Peyer's patch (tissue), 4 donors: ENCODE results near the gene IRF2. TPM values are rescaled to one million over a fixed set of nuclear protein-coding genes. Genes with fewer than 3 reads are reported as not detected.

ENCODE experiments used
- DNase-seq, 3 donors: peaks; one replicate each; pipeline ENCODE4 v3.0.0-alpha.2; 2017 to 2019
- H3K27ac ChIP-seq, 4 donors: fragments of 200-600 bp; sonication (generic); one replicate each; pipeline ENCODE4 v1.5.1; 2016 to 2019
- H3K27me3 ChIP-seq, 2 donors: fragments of 200-600 bp; sonication (generic); one replicate each; pipeline ENCODE4 v1.5.1; 2019
- H3K36me3 ChIP-seq, 3 donors: fragments of 200-600 bp; sonication (generic); one replicate each; pipeline ENCODE4 v1.5.1; 2016 to 2019
- H3K4me1 ChIP-seq, 4 donors: fragments of 200-600 bp; sonication (generic); one replicate each; pipeline ENCODE4 v1.5.1; 2016 to 2019
- H3K4me3 ChIP-seq, 4 donors: fragments of 200-600 bp; sonication (generic); 1 replicate in 3 of 4; 2 replicates in 1 of 4; pipeline ENCODE4 v1.5.1; 2016 to 2019; ENCODE audit warnings: mild to moderate bottlenecking in 1 of 4
- H3K9me3 ChIP-seq, 4 donors: fragments of 200-600 bp; sonication (generic); one replicate each; pipeline ENCODE4 v1.5.1; 2016 to 2019; ENCODE audit warnings: mild to moderate bottlenecking in 1 of 4
- POLR2A ChIP-seq, 2 donors: fragments of 450-650 bp; IDR thresholded peaks; one replicate each; pipeline ENCODE4 v1.5.1; 2017; ENCODE audit warnings: antibody characterized with exemption in 2 of 2, mild to moderate bottlenecking in 2 of 2, moderate library complexity in 2 of 2
- total RNA-seq, 4 donors: library from RNA; depleted of rRNA; stranded (reverse); fragments of >200 nt; gene quantifications; one replicate each; pipeline ENCODE4 v1.1.0, GENCODE V29; 2016
- TF ChIP-seq, protein P1 (sequence below), 6 experiments: fragments of 450-650 bp in 4 of 6; fragments of 200-600 bp in 2 of 6; sonication (generic) in 1 of 6; IDR thresholded peaks; one replicate each; pipeline ENCODE4 v1.5.1; 2017 to 2019; ENCODE audit warnings: antibody characterized with exemption in 6 of 6, mild to moderate bottlenecking in 3 of 6, moderate library complexity in 1 of 6

The IRF2 gene
- total RNA-seq, 4 donors from 2014 or later: 28.0 to 42.8 (median 39.2) TPM

- H3K27me3 ChIP-seq: no peaks in the 10 kb centered on the region
- no peak for TF ChIP-seq POLR2A (IDR thresholded peaks at IDR 0.05)
- TF ChIP-seq, protein P1, sequence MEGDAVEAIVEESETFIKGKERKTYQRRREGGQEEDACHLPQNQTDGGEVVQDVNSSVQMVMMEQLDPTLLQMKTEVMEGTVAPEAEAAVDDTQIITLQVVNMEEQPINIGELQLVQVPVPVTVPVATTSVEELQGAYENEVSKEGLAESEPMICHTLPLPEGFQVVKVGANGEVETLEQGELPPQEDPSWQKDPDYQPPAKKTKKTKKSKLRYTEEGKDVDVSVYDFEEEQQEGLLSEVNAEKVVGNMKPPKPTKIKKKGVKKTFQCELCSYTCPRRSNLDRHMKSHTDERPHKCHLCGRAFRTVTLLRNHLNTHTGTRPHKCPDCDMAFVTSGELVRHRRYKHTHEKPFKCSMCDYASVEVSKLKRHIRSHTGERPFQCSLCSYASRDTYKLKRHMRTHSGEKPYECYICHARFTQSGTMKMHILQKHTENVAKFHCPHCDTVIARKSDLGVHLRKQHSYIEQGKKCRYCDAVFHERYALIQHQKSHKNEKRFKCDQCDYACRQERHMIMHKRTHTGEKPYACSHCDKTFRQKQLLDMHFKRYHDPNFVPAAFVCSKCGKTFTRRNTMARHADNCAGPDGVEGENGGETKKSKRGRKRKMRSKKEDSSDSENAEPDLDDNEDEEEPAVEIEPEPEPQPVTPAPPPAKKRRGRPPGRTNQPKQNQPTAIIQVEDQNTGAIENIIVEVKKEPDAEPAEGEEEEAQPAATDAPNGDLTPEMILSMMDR (IDR thresholded peaks at IDR 0.05): no peak
- H3K36me3 ChIP-seq: peaks cover 0 to 89% (median 0%) of the 10 kb centered on the region in 3 donors
- DNase-seq: no peak
- no peaks in the 10 kb centered on the region for H3K9me3 ChIP-seq
- H3K27ac ChIP-seq: no peak overlapping the region
- no peak overlapping the region for H3K4me3 ChIP-seq
- H3K4me1 ChIP-seq: peaks cover 0 to 4% (median under 1%) of the 10 kb centered on the region in 4 donors
Observed at GRCh38 chr4:184401397-184402171, 72.8 kb downstream of the IRF2 start.

GRCh38 chr4:184400891-184401290 lies 73.5 kb downstream of the IRF2 start:
- Histone ChIP-seq H3K4me3 (no peak overlapping the region), H3K36me3 (peaks cover 0 to 87% (median 0%) of the 10 kb centered on the region in 3 donors), H3K27ac (no peak overlapping the region), H3K27me3 (no peaks in the 10 kb centered on the region), H3K4me1 (peaks cover 0 to 1% (median 0%) of the 10 kb centered on the region in 4 donors), H3K9me3 (no peaks in the 10 kb centered on the region)
- no peak for DNase-seq
- TF ChIP-seq POLR2A (IDR thresholded peaks at IDR 0.05): no peak
- TF ChIP-seq, protein P1 (IDR thresholded peaks at IDR 0.05): no peak

- H3K27me3 ChIP-seq: no peaks in the 10 kb centered on the region
- H3K9me3 ChIP-seq: no peaks in the 10 kb centered on the region
- no peak for DNase-seq
- no peak for TF ChIP-seq POLR2A (IDR thresholded peaks at IDR 0.05)
- TF ChIP-seq, protein P1 (IDR thresholded peaks at IDR 0.05): no peak
- H3K36me3 ChIP-seq: peaks cover 0 to 87% (median 0%) of the 10 kb centered on the region in 3 donors
- H3K4me3 ChIP-seq: no peak overlapping the region
- H3K4me1 ChIP-seq: peaks cover 0 to 6% (median 1%) of the 10 kb centered on the region in 4 donors
- no peak overlapping the region for H3K27ac ChIP-seq
Observed at GRCh38 chr4:184400375-184400870, 73.9 kb downstream of the IRF2 start.

DNA sequence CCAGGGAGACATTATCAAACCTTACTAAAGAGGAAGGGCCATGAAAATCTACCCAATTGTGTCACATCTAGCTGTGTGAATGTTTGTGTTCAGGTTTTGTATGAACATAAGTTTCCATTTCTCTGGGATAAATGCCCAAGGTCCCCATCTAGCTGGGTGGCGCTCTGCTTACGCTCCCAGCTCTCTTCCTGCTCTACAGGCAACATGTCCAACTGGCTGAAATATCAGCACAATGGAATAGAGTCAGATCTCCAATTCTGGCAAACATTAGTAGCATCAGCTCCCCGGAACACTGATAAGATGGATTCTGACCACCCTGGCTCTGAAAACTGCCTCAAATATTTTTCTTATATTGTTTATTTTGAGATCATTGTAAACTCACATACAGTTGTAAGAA lies 74.8 kb downstream of the IRF2 start:
- peaks cover 0 to 81% (median 0%) of the 10 kb centered on the region in 3 donors for H3K36me3 ChIP-seq
- TF ChIP-seq POLR2A (IDR thresholded peaks at IDR 0.05): no peak
- TF ChIP-seq, protein P1 (IDR thresholded peaks at IDR 0.05): no peak
- no peak for DNase-seq
- H3K4me3 ChIP-seq: no peak overlapping the region
- peaks cover 0 to 6% (median 2%) of the 10 kb centered on the region in 4 donors for H3K4me1 ChIP-seq
- H3K27ac ChIP-seq: no peak overlapping the region
- no peaks in the 10 kb centered on the region for H3K9me3 ChIP-seq
- no peaks in the 10 kb centered on the region for H3K27me3 ChIP-seq

DNA sequence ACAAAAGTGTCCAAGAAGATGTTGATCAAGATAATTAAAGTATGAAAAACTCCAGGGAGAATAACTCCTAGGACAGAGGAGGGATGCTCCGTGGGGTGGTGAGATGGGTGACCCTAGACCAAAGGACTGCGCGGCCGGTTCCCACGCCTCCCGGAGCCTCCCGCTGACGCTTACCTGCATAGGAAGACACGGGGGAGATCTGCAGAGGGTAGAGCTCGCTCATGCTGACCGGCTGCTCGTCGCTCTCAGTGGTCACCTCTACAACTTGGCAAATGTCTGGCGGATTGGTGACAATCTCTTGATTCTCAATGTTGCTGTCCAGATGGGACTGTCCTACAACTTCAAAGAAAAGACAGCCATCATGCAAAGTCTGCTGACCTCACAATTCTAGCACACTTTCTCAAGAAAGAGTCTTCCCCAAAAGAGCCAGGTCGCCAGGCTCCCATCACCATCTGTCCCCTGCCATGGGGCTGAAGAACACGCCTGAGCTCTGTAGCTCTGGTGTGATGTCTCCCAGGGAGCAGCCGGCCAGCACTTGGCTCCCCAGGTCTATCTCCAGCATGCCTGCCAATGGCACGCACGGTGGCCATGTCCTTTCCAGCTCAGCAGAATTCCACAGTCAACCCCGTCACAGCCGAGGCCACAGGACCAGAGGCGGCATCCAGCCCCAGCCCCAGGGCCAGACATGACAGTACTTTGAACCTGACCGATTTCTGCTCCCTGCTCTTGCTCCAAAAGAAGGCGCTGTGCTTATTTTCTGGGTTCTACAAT lies 75.4 kb downstream of the IRF2 start:
- Histone ChIP-seq H3K36me3 (peaks cover 0 to 83% (median 0%) of the 10 kb centered on the region in 3 donors), H3K27me3 (no peaks in the 10 kb centered on the region), H3K9me3 (no peaks in the 10 kb centered on the region), H3K27ac (no peak overlapping the region), H3K4me1 (peaks cover 0 to 6% (median 2%) of the 10 kb centered on the region in 4 donors), H3K4me3 (no peak overlapping the region)
- no peak for TF ChIP-seq POLR2A (IDR thresholded peaks at IDR 0.05)
- TF ChIP-seq, protein P1 (IDR thresholded peaks at IDR 0.05): no peak
- no peak for DNase-seq
